ENCODE measurements around the gene EREG. TPM values are rescaled to one million over a fixed set of nuclear protein-coding genes. Genes with fewer than 3 reads are reported as not detected.

EREG gene
- polyA plus RNA-seq, 1 donor (not counting 4 experiments of a cell fraction or from before 2014, with no cell fraction given): 38.7 TPM

DNA sequence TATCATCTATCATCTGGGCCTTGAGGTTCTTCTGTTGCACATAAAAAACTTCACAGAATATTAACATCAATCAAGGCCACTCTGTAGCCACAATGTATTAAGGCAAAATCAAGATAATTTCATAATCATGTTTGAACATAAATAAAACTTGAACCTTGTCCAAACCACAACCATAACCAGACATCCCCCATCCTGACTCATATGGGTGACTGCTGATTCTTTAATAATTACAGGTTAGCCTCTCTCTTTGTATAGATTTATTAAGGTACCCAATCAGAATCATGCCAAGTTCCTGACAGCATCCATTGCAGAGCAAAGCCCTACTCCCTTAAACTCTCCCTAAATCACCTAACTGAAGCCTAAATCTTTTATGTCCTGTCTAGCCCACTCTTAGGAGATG lies 63.3 kb downstream of the EREG start:
- Histone ChIP-seq H3K4me1 (ENCODE audit: control insufficient read depth, extremely low read depth, insufficient read depth, low read length) (peaks cover 77% of the 10 kb centered on the region), H3K9ac (ENCODE audit: control insufficient read depth, extremely low read depth, insufficient read depth, low read length) (no peak overlapping the region), H3K4me2 (ENCODE audit: control insufficient read depth, extremely low read depth, insufficient read depth, low read depth, low read length) (peak overlapping the region; percentile 47), H3K4me3 (ENCODE audit: control insufficient read depth in 2 of 3, extremely low read depth in 1 of 3, insufficient read depth in 2 of 3, low read depth in 1 of 3, low read length in 3 of 3) (peak overlapping the region in 1 of 3 experiments; percentile 26), H3K27me3 (ENCODE audit: control insufficient read depth, extremely low read depth, insufficient read depth, low read length) (no peaks in the 10 kb centered on the region), H3K36me3 (ENCODE audit: control insufficient read depth in 2 of 2, extremely low read depth in 1 of 2, insufficient read depth in 2 of 2, low read length in 2 of 2) (no peaks in the 10 kb centered on the region), H3K9me3 (ENCODE audit: control insufficient read depth, low read depth, low read length) (no peaks in the 10 kb centered on the region), H2AFZ (ENCODE audit: control insufficient read depth, low read length) (no peak overlapping the region), H3K79me2 (ENCODE audit: control insufficient read depth, insufficient read depth, low read length) (no peaks in the 10 kb centered on the region), H3K27ac (ENCODE audit: control insufficient read depth, insufficient read depth, low read length) (peak overlapping the region; percentile 61), H4K20me1 (ENCODE audit: control insufficient read depth, extremely low read depth, insufficient read depth, low read length) (no peaks in the 10 kb centered on the region), H3K9me1 (ENCODE audit: control insufficient read depth, extremely low read depth, insufficient read depth, low read length) (no peaks in the 10 kb centered on the region)
- dilution Hi-C loops (cut with MboI; ENCODE audit: extremely low pct_ligation_motif_present, low sequenced_read_pairs): no loop called here
- TF ChIP-seq EZH2 (IDR thresholded peaks at IDR 0.05; ENCODE audit: low read length): no peak
- TF ChIP-seq, protein P1, sequence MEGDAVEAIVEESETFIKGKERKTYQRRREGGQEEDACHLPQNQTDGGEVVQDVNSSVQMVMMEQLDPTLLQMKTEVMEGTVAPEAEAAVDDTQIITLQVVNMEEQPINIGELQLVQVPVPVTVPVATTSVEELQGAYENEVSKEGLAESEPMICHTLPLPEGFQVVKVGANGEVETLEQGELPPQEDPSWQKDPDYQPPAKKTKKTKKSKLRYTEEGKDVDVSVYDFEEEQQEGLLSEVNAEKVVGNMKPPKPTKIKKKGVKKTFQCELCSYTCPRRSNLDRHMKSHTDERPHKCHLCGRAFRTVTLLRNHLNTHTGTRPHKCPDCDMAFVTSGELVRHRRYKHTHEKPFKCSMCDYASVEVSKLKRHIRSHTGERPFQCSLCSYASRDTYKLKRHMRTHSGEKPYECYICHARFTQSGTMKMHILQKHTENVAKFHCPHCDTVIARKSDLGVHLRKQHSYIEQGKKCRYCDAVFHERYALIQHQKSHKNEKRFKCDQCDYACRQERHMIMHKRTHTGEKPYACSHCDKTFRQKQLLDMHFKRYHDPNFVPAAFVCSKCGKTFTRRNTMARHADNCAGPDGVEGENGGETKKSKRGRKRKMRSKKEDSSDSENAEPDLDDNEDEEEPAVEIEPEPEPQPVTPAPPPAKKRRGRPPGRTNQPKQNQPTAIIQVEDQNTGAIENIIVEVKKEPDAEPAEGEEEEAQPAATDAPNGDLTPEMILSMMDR (optimal IDR thresholded peaks at IDR 0.05 in 1 of 3, IDR thresholded peaks at IDR 0.05 in 1 of 3, conservative IDR thresholded peaks at IDR 0.05 in 1 of 3; ENCODE audit: extremely low read depth in 1 of 3, insufficient read depth in 2 of 3, low read length in 3 of 3): no peak
- no peak for DNase-seq (ENCODE audit: low read depth, low spot score)
- FAIRE-seq: peak; percentile 81

DNA sequence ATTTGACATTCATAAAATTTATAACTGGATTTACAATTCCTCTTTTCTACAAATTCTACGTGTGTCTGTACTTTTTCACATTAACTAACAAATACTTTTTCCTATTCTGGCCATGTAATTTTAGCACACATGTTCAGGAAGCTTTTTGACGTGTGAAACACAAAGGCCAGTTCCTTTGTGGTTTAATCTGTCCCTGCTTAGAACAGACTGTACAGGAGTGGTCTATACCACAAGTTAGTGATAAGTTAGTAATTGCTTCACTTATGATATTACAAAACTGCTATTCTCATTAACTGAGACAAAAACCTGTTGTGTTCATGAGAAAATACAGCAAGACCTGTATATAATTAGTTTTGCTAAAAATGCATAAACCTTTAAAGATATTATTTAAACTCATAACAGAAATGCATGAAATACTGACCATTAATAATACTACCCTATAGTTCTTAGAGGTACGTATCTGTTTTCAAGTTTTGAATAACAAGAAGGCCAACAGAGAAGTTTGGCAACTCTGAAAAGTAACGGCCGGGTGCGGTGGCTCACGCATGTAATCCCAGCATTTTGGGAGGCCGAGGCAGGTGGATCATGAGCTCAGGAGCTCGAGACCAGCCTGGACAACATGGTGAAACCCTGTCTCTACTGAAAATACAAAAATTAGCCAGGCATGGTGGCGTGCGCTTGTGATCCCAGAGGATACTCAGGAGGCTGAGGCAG lies 66.3 kb downstream of the EREG start:
- Histone ChIP-seq H2AFZ (ENCODE audit: control insufficient read depth, low read length) (no peak overlapping the region), H3K9me1 (ENCODE audit: control insufficient read depth, extremely low read depth, insufficient read depth, low read length) (no peaks in the 10 kb centered on the region)

More for the DNA sequence above, 66.3 kb downstream of the EREG start:
- H3K27ac ChIP-seq (ENCODE audit: control insufficient read depth, insufficient read depth, low read length): peak overlapping the region; percentile 73
- H3K9ac ChIP-seq (ENCODE audit: control insufficient read depth, extremely low read depth, insufficient read depth, low read length): peak overlapping the region; percentile 42
- no peak overlapping the region for H3K4me3 ChIP-seq (ENCODE audit: control insufficient read depth in 2 of 3, extremely low read depth in 1 of 3, insufficient read depth in 2 of 3, low read depth in 1 of 3, low read length in 3 of 3)
- FAIRE-seq: peak; percentile 83
- H3K4me2 ChIP-seq (ENCODE audit: control insufficient read depth, extremely low read depth, insufficient read depth, low read depth, low read length): peak overlapping the region; percentile 2
- H3K27me3 ChIP-seq (ENCODE audit: control insufficient read depth, extremely low read depth, insufficient read depth, low read length): no peaks in the 10 kb centered on the region
- H3K36me3 ChIP-seq (ENCODE audit: control insufficient read depth in 2 of 2, extremely low read depth in 1 of 2, insufficient read depth in 2 of 2, low read length in 2 of 2): no peaks in the 10 kb centered on the region
- H3K79me2 ChIP-seq (ENCODE audit: control insufficient read depth, insufficient read depth, low read length): no peaks in the 10 kb centered on the region
- peaks cover 69% of the 10 kb centered on the region for H3K4me1 ChIP-seq (ENCODE audit: control insufficient read depth, extremely low read depth, insufficient read depth, low read length)
- dilution Hi-C loops (cut with MboI; ENCODE audit: extremely low pct_ligation_motif_present, low sequenced_read_pairs): no loop called here
- H3K9me3 ChIP-seq (ENCODE audit: control insufficient read depth, low read depth, low read length): no peaks in the 10 kb centered on the region
- peak; percentile 64 for DNase-seq (ENCODE audit: low read depth, low spot score)
- H4K20me1 ChIP-seq (ENCODE audit: control insufficient read depth, extremely low read depth, insufficient read depth, low read length): no peaks in the 10 kb centered on the region
- no peak for TF ChIP-seq EZH2 (IDR thresholded peaks at IDR 0.05; ENCODE audit: low read length)
- TF ChIP-seq, protein P1 (optimal IDR thresholded peaks at IDR 0.05 in 1 of 3, IDR thresholded peaks at IDR 0.05 in 1 of 3, conservative IDR thresholded peaks at IDR 0.05 in 1 of 3; ENCODE audit: extremely low read depth in 1 of 3, insufficient read depth in 2 of 3, low read length in 3 of 3): no peak

All from keratinocyte (primary cell).